Neural cell (in vitro differentiated cells): ENCODE data around the gene SH3GL3.

Experiments used
- CTCF ChIP-seq: fragments of 450-650 bp; IDR thresholded peaks from 2 replicates; pipeline ENCODE4 v1.5.1; 2014; ENCODE audit warnings: antibody characterized with exemption, mild to moderate bottlenecking, moderate library complexity; ENCODE audit not compliant: poor library complexity, severe bottlenecking
- POLR2AphosphoS5 ChIP-seq: IDR thresholded peaks from 2 replicates; pipeline ENCODE4 v1.6.1; 2012

- no peak for TF ChIP-seq CTCF
- TF ChIP-seq POLR2AphosphoS5: peak; percentile 14
Observed at GRCh38 chr15:83413054-83413719, 34.0 kb upstream of the SH3GL3 start.
